Dedifferentiated amniotic fluid mesenchymal stem cell (primary cell): ENCODE results near the gene CSF3.
"Not testable (repeated sequence)": the region's sequence is repeated elsewhere in the genome, so short reads cannot be mapped to it uniquely, and the experiment has no call there.

ENCODE experiments used
- DNase-seq: peaks from one replicate; pipeline ENCODE4 v3.0.0-alpha.2; 2016; ENCODE audit errors: extremely low spot score

The CSF3 gene

DNA sequence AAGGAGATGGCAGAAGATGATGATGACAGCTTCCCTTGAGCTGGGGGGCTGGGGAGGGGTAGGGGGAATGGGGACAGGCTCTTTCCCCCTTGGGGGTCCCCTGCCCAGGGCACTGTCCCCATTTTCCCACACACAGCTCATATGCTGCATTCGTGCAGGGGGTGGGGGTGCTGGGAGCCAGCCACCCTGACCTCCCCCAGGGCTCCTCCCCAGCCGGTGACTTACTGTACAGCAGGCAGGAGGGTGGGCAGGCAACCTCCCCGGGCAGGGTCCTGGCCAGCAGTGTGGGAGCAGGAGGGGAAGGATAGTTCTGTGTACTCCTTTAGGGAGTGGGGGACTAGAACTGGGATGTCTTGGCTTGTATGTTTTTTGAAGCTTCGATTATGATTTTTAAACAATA is 17.7 kb upstream of the CSF3 start:
- no peak for DNase-seq

- DNase-seq, result no peak
Observed at GRCh38 chr17:39999067-39999466, 16.2 kb upstream of the CSF3 start.

DNA sequence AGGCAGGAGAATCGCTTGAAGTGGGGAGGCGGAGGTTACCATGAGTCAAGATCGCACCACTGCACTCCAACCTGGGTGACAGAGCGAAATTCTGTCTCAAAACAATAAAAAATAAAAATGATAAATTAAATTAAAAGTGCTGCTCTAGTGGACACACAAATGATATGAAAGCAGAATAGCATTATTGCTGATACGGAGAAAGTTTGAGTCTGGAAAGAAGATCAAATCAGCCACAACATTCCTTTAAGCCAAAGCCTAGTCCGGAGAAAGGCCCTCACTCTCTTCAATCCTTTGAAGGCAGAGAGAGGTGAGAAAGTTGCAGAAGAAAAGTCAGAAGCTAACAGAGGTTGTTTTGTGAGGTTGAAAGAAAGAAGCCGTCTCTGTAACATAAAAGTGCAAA is 15.1 kb upstream of the CSF3 start:
- DNase-seq, result no peak

- not testable (repeated sequence) for DNase-seq
Observed at GRCh38 chr17:40001335-40001734, 13.9 kb upstream of the CSF3 start.

DNA sequence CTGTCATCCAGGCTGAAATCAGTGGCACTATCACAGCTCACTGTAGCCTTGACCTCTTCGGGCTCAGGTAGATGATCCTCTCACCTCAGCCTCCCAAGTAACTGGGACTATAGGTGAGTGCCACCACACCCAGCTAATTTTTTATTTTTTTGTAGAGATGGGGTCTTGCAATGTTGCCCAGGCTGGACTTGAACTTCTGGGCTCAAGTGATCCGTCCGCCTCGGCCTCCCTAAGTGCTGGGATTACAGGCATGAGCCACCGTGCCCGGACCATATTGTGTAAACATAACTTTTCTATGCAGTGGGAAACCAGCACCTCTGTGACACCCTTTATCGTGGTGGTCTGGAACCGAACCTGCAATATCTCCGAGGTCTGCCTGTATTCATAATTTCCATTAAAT is 11.2 kb upstream of the CSF3 start:
- DNase-seq, result no peak

- no peak for DNase-seq
Observed at GRCh38 chr17:40004712-40005111, 10.5 kb upstream of the CSF3 start.

DNA sequence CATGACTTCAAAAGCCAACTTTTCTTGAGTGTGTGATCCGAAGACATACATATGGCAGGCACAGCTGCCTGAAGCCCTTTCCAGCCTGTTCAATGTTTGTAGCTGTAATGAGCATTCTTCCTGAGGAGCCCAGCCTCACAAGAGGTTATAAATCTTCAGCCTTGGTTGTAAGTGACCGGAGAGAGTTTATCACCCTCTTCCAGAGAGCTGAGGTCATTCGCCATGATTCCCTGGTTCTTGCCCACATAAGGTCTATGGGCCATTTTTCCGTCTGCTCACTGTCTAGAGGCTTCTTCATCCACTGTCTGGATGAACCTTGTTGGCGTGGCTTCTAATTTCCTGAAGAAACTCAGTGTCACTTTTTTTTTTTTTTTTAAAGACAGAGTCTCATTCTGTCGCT is 9.7 kb upstream of the CSF3 start:
- no peak for DNase-seq

GRCh38 chr17:40010946-40011500 is 4.2 kb upstream of the CSF3 start:
- not testable (repeated sequence) for DNase-seq

GRCh38 chr17:40012017-40012647 is 3.1 kb upstream of the CSF3 start:
- DNase-seq, result not testable (repeated sequence)

- no peak for DNase-seq
Observed at GRCh38 chr17:40014375-40014980, 762 bp upstream of the CSF3 start.

DNA sequence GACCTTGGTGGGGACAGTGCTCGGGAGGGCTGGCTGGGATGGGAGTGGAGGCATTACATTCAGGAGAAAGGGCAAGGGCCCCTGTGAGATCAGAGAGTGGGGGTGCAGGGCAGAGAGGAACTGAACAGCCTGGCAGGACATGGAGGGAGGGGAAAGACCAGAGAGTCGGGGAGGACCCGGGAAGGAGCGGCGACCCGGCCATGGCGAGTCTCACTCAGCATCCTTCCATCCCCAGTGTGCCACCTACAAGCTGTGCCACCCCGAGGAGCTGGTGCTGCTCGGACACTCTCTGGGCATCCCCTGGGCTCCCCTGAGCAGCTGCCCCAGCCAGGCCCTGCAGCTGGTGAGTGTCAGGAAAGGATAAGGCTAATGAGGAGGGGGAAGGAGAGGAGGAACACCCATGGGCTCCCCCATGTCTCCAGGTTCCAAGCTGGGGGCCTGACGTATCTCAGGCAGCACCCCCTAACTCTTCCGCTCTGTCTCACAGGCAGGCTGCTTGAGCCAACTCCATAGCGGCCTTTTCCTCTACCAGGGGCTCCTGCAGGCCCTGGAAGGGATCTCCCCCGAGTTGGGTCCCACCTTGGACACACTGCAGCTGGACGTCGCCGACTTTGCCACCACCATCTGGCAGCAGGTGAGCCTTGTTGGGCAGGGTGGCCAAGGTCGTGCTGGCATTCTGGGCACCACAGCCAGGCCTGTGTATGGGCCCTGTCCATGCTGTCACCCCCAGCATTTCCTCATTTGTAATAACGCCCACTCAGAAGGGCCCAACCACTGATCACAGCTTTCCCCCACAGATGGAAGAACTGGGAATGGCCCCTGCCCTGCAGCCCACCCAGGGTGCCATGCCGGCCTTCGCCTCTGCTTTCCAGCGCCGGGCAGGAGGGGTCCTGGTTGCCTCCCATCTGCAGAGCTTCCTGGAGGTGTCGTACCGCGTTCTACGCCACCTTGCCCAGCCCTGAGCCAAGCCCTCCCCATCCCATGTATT is 1.1 kb downstream of the CSF3 start:
- no peak for DNase-seq

GRCh38 chr17:40017422-40018080 is 2.3 kb downstream of the CSF3 start:
- DNase-seq, result no peak

DNA sequence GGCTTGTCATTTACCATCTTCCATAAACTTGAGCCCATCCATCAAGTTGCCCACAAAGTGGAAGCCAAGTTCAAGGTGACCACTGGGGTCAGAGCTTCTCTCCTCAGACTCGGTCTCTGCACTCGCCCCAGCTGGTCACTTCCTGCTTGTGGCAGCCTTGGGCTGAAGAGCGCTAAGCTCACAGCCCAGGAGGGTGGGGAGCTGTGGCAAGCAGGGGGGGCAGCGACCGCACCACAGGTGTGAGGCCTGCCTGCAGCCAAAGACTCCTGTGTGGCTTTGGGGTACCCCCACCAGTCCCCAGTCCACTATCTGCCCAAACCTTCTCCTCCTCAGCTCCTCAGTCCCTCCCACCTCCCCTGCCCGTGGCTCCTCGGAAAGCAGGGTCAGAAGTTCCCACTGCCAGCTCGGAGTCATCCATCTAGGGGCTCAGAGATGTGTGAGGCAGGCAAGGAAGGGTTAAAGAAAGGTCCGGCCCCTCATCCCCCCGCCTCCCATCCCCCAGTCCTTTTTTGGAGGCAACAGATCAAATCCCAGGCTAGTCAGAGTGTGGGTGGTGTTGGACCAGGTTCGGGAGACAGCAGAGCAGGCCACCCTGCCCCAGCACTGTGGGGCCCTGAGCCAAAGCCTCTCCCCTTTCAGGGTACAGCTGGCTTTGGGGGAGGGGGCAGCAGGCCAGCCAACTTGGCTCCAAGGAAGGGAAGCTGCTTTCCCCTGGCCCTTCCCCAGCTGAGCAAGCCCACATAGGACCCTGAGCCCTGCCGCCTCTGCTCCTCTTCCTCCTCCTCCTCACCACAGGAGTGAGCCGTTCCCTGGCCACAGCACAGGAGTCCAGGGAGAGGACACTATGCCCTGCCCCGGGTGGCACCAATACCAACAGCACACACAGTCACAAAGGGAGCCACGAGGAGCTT is 3.2 kb downstream of the CSF3 start:
- DNase-seq, result no peak

DNA sequence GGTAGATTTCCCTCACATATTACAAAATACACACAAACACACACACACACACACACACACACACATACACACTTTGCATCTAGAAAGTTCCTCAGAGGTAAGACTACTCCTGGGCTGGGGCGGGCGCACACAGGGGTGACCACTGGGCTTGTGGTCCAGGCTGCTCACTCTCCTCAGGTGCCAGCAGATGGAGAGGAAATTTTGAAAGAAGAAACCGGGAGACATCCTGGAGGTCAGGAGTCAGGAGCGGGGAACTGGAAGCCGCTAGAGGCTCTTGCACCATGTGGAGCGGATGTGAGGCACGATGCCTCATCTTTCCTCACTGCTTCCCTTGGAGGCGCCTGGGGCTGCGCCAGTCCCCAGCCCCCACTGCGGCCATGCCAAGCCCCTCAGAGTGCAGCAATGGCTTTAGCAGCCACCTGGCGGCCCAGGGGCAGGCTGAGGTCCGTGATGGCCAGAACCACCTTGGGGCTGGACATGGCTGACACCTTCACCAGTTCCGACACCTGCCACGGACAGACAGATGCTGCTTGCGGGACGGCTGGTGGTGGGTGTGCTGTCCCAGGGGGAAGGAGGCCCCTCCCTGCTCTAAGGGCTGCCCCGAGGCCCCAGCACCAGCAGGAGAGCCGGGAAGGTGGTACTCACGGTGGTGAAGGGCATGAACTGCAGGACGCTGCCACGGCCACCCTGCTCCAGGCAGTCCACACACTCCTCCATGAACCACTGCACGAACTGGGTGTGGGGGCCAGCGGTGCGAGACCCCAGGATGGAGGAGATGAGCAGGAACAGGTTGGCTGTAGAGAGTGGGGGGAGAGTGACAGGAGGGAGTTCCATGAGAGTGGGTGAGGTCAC is 4.1 kb downstream of the CSF3 start:
- no peak for DNase-seq

DNA sequence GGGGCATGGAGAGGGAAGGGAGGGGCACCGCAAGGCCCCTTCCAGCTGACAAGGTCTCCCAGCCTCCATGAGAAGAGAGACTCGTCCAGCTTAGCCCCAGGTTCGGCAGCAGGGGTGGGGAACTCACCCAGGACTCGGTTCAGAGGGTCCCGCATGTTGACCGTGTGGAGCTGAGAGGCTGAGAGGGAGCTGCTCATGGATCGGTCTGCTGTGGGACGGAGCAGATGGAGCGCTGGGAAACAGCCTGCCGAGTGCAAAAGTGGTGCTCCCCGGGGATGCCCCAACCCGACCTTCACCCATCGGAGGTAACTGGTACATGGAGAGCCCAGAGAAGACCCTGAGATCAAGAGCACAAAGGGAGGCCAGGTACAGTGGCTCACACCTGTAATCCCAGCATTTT is 4.9 kb downstream of the CSF3 start:
- DNase-seq, result no peak

DNA sequence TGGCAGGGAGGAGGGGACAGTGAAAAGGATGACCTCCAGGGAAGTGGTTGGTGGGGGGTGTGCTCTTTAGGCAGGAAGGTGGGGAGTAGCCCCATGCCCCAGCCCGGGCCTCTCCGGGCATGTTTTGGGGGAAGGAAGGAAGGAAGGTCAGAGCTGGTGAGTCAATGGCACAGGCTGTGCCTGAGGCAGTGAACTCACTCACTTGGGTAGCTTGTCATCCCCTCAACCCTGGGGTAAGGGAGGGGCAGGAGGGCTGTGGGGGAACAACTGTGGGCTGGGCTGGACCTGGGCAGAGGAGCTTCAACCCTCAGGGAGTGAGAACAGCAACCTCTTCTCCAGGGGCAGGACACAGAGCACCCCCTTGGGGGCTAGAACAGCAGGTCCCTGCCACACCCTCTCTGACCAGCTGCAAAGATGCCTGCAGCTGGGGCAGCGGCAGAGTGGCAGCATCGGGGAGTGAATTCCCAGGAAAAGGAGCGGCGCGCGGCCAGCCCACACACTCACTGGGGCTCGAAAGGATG is 6.3 kb downstream of the CSF3 start:
- peak; percentile 35 for DNase-seq

DNA sequence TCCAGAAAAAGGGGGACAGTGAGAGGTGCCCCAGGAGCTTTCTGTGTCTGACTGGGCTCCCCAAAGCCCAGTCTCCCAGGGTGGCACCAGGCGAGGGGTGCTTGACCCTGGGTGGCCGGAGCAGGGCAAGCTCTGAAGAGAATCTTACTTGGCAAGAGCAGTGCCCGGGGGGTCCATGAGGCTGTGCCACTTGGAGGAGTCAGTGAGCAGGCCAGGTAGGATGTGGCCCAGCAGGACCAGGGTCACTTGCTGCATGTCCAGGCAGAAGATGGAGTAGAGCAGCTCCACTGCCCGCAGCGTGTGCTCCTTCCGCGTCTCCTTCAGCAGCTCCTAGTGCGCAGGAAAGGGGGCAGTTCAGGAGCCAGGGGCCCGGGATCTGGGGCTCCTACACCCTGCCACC is 7.3 kb downstream of the CSF3 start:
- DNase-seq, result no peak

DNA sequence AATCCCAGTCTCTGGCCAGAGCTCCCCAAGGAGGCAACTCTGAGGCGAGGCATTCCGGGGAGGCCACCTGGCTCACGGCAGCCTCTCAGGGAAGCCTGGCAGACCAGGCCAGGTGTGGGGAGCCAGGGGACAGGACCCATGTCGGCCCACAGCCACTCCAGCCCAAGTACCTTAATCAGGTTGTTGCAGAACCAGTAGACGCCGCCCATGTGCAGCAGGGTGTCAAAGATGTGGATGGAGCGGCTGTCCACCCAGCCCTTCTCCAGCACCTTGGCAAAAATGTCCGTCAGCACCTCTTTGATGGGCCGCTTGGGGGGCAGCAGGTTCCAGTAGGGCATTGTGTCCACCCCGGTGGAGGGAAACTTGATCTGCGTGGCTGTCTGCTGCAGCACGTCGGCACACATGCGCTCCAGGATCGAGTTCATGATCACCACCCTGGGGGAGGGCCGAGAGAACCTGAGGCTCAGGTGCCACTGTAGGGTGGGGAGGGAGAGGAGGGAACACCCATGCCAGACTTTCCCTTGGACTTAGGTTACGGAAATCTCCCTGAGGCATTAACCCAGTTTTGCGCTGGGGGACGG is 7.8 kb downstream of the CSF3 start:
- DNase-seq, result no peak

DNA sequence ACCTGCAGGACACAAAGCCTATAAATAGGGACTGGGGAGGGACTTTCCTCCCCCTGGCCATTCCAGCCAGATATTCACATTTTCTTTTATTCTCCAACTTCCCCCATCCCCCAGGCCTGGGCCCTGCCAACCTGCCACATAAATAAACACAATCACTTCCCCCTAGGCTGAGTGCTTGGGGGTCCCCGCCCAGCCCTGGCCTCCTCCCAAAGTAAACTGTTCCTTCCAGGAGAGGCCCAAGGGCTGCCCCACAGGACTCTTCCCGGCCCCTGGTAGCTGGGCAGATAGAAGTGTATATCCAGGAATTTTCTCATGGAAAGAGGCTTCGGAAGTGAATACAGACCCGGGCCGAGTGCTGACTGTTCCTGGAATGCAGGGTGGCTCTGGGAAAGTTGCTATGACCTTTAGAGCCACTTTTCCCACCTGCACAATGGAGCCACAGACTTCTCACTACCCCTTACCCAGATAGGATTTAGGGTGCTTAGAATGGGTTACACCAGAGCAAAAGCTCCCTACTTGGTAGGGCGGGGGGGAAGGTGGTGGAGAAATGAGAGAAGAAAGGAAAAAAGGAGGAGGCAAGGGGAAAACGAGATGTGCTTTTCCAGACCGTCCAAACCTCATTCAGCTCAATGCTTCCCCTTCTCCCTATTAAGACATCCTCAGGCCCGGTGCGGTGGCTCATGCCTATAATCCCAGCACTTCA is 8.5 kb downstream of the CSF3 start:
- DNase-seq, result no peak
